Liver (tissue), 9 donors: ENCODE data around the gene CALCR. TPM values are rescaled to one million over a fixed set of nuclear protein-coding genes. Genes with fewer than 3 reads are reported as not detected.
A peak's percentile ranks its signal among the peaks of the same experiment; 100 is the strongest.

Source experiments
- DNase-seq: peaks from one replicate; pipeline ENCODE4 v3.0.0-alpha.2; 2017; ENCODE audit warnings: low spot score
- H3K27ac ChIP-seq, 2 donors: one replicate each; pipeline ENCODE4 v1.7.0; 2013; ENCODE audit warnings: inconsistent platforms in 2 of 2, low read length in 2 of 2, control low read depth in 1 of 2, low read depth in 1 of 2, mild to moderate bottlenecking in 1 of 2
- H3K27me3 ChIP-seq, 4 donors: one replicate each; pipeline versions ENCODE4 v1.6.1 to v1.7.0; 2013; ENCODE audit warnings: low read length in 3 of 4, inconsistent platforms in 1 of 4, mild to moderate bottlenecking in 1 of 4, moderate library complexity in 1 of 4; ENCODE audit not compliant: control insufficient read depth in 4 of 4, insufficient read depth in 4 of 4
- H3K36me3 ChIP-seq, 4 donors: one replicate each; pipeline versions ENCODE4 v1.6.1 to v1.7.0; 2013; ENCODE audit warnings: low read length in 3 of 4, mild to moderate bottlenecking in 3 of 4, low read depth in 1 of 4, moderate library complexity in 1 of 4; ENCODE audit not compliant: control insufficient read depth in 4 of 4, insufficient read depth in 3 of 4
- H3K4me1 ChIP-seq, 4 donors: one replicate each; pipeline versions ENCODE4 v1.6.1 to v1.7.0; 2013; ENCODE audit warnings: low read length in 3 of 4, mild to moderate bottlenecking in 3 of 4, moderate library complexity in 1 of 4; ENCODE audit not compliant: control insufficient read depth in 4 of 4, insufficient read depth in 4 of 4
- H3K4me3 ChIP-seq, 3 donors: one replicate each; pipeline versions ENCODE4 v1.6.1 to v1.7.0; 2013; ENCODE audit warnings: low read length in 3 of 3, control low read depth in 1 of 3, low read depth in 1 of 3, mild to moderate bottlenecking in 1 of 3
- H3K9ac ChIP-seq, 2 donors: one replicate each; pipeline ENCODE4 v1.7.0; 2013; ENCODE audit warnings: low read length in 2 of 2, mild to moderate bottlenecking in 2 of 2, moderate library complexity in 2 of 2, control low read depth in 1 of 2, low read depth in 1 of 2
- H3K9me3 ChIP-seq, 4 donors: one replicate each; pipeline versions ENCODE4 v1.6.1 to v1.7.0; 2013; ENCODE audit warnings: low read length in 3 of 4; ENCODE audit not compliant: control insufficient read depth in 4 of 4
- EGR1 ChIP-seq, 2 donors: IDR thresholded peaks; 2 replicates each; pipeline ENCODE4 v1.6.1; 2016 to 2018; ENCODE audit warnings: antibody characterized with exemption in 2 of 2, low read depth in 2 of 2
- FOXA2 ChIP-seq: IDR thresholded peaks from 2 replicates; pipeline ENCODE4 v1.6.1; 2016; ENCODE audit warnings: antibody characterized with exemption
- HNF4A ChIP-seq, 2 donors: conservative IDR thresholded peaks; 2 replicates each; pipeline ENCODE4 v1.6.1; 2016; ENCODE audit warnings: antibody characterized with exemption in 2 of 2, mild to moderate bottlenecking in 2 of 2
- HNF4G ChIP-seq: IDR thresholded peaks from 2 replicates; pipeline ENCODE4 v1.6.1; 2016; ENCODE audit warnings: antibody characterized with exemption
- NR2F2 ChIP-seq: IDR thresholded peaks from 2 replicates; pipeline ENCODE4 v1.6.1; 2016; ENCODE audit warnings: antibody characterized with exemption
- RAD21 ChIP-seq, 2 donors: IDR thresholded peaks; 2 replicates each; pipeline ENCODE4 v1.6.1; 2016; ENCODE audit warnings: antibody characterized with exemption in 2 of 2, mild to moderate bottlenecking in 2 of 2
- RXRA ChIP-seq, 2 donors: IDR thresholded peaks; 2 replicates each; pipeline ENCODE4 v1.6.1; 2017 to 2018; ENCODE audit warnings: antibody characterized with exemption in 2 of 2, mild to moderate bottlenecking in 1 of 2
- SP1 ChIP-seq: IDR thresholded peaks from 2 replicates; pipeline ENCODE4 v1.6.1; 2018; ENCODE audit warnings: antibody characterized with exemption, mild to moderate bottlenecking
- TAF1 ChIP-seq: conservative IDR thresholded peaks from 2 replicates; pipeline ENCODE4 v1.6.1; 2016; ENCODE audit warnings: antibody characterized with exemption, mild to moderate bottlenecking
- YY1 ChIP-seq: IDR thresholded peaks from 2 replicates; pipeline ENCODE4 v1.6.1; 2016; ENCODE audit warnings: antibody characterized with exemption, mild to moderate bottlenecking
- WGBS: extraction: QIAGEN DNeasy Blood & Tissue Kit; methylation state at CpG from one replicate; pipeline ENCODE4 v1.1.7; 2013; 5-methylcytosine and 5-hydroxymethylcytosine counted together
- polyA plus RNA-seq, 2 donors: library from polyadenylated mRNA; stranded (reverse) in 1 of 2; unstranded in 1 of 2; fragments of 200-250 nt in 1 of 2; fragments of >200 nt in 1 of 2; fragmentation: Nextera tagmentation in 1 of 2; extraction: Ambion mirVana in 1 of 2; gene quantifications; one replicate each; pipeline versions ENCODE4 v1.2.1 to v1.2.3, GENCODE V29; 2013 to 2015
- total RNA-seq, 2 donors: library from RNA; depleted of rRNA; stranded (reverse); fragments of >200 nt; gene quantifications; one replicate each; pipeline ENCODE4 v1.2.3, GENCODE V29; 2014
- TF ChIP-seq, protein P1 (sequence below): IDR thresholded peaks from 2 replicates; pipeline ENCODE4 v1.6.1; 2016; ENCODE audit warnings: antibody characterized with exemption, mild to moderate bottlenecking
- TF ChIP-seq, protein P2 (sequence below): IDR thresholded peaks from 2 replicates; pipeline ENCODE4 v1.6.1; 2016; ENCODE audit warnings: antibody characterized with exemption
- TF ChIP-seq, protein P3 (sequence below): IDR thresholded peaks from 2 replicates; pipeline ENCODE4 v1.6.1; 2016; ENCODE audit warnings: antibody characterized with exemption
- TF ChIP-seq, protein P4 (sequence below): IDR thresholded peaks from 2 replicates; pipeline ENCODE4 v1.6.1; 2016; ENCODE audit warnings: antibody characterized with exemption
- donor health status: healthy.
- donor health status: healthy.
- donor health status: healthy.
- donor health status: healthy.
- donor health status: healthy.

Gene CALCR
- total and polyA plus RNA-seq, 4 donors: 0.19 TPM; not detected in 3

DNA sequence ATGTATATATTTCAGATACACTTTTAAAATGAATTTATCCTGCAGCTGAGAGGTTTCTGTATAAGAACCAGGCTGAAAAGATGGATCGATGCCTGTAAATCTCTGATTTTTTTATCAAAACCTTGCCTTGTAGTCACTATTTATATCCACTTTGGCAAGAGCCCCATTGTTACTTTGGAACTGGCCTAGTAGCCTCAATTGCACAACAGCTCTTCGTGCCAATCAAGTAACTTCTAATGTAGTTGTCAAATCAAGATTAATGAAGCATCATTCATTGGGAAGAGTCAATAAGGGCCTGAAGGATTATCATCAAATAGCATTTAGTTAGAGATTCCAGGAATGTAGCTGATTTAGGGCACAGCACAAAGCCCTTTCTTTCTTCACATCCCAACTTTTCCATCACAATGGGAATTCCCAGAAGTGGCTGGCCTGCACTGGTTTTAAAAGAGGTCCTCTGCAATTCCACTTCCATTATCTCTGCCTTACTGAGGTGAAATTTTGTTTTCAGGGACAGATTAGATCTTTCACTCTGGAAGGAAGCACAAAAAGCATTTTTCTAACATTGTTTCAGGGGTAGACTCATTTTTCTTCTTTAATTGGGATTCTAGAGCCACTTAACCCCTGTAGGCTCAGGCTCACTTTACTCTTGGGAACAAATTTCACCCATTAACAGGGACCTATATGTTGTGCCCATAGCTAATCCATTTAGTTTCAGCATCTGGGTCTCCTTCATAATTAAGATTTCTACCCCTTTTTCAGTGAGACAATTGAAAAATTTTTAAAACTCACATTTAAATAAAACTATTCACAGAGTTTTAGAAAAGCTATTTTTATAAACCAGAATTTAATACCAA lies 97.8 kb downstream of the CALCR start:
- Histone ChIP-seq H3K27ac (no peak overlapping the region), H3K9ac (no peak overlapping the region), H3K27me3 (peaks cover 0 to 2% (median 0%) of the 10 kb centered on the region in 4 donors), H3K9me3 (no peaks in the 10 kb centered on the region), H3K4me3 (no peak overlapping the region), H3K36me3 (no peaks in the 10 kb centered on the region), H3K4me1 (no peaks in the 10 kb centered on the region)
- WGBS: 29% methylated on average over 2 of the region's 2 CpGs
- DNase-seq: no peak
- no peak for TF ChIP-seq FOXA2
- no peak for TF ChIP-seq RXRA (IDR thresholded peaks at IDR 0.05)
- TF ChIP-seq HNF4A (conservative IDR thresholded peaks at IDR 0.05): peak; percentile 55
- no peak for TF ChIP-seq SP1
- peak in 1 of 2 donors; percentile 5 for TF ChIP-seq RAD21 (IDR thresholded peaks at IDR 0.05)
- no peak for TF ChIP-seq TAF1
- TF ChIP-seq HNF4G: no peak

DNA sequence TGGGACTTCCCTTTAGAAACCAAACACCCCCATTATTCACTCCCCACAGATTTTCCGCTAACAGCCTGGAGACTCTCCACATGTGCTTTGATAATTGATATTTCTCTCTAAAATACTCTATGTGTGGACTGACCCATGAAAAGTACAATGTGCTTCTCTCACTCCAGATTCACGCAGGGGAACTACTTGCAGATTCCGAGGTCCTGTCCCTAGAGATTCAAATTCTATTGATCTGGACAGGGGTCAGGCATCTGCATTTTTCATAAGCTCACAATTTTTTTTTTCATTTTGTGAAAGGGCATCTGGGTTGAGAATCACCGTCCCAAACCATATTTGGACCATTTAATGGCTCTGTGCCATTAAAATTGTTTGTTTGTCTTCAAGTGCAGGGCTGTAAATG lies 98.7 kb downstream of the CALCR start:
- Histone ChIP-seq H3K27ac (no peak overlapping the region), H3K9me3 (no peaks in the 10 kb centered on the region), H3K27me3 (peaks cover 0 to 2% (median 0%) of the 10 kb centered on the region in 4 donors), H3K9ac (no peak overlapping the region), H3K4me1 (no peaks in the 10 kb centered on the region), H3K4me3 (no peak overlapping the region), H3K36me3 (no peaks in the 10 kb centered on the region)
- no peak for TF ChIP-seq RXRA (IDR thresholded peaks at IDR 0.05)
- TF ChIP-seq, protein P1, sequence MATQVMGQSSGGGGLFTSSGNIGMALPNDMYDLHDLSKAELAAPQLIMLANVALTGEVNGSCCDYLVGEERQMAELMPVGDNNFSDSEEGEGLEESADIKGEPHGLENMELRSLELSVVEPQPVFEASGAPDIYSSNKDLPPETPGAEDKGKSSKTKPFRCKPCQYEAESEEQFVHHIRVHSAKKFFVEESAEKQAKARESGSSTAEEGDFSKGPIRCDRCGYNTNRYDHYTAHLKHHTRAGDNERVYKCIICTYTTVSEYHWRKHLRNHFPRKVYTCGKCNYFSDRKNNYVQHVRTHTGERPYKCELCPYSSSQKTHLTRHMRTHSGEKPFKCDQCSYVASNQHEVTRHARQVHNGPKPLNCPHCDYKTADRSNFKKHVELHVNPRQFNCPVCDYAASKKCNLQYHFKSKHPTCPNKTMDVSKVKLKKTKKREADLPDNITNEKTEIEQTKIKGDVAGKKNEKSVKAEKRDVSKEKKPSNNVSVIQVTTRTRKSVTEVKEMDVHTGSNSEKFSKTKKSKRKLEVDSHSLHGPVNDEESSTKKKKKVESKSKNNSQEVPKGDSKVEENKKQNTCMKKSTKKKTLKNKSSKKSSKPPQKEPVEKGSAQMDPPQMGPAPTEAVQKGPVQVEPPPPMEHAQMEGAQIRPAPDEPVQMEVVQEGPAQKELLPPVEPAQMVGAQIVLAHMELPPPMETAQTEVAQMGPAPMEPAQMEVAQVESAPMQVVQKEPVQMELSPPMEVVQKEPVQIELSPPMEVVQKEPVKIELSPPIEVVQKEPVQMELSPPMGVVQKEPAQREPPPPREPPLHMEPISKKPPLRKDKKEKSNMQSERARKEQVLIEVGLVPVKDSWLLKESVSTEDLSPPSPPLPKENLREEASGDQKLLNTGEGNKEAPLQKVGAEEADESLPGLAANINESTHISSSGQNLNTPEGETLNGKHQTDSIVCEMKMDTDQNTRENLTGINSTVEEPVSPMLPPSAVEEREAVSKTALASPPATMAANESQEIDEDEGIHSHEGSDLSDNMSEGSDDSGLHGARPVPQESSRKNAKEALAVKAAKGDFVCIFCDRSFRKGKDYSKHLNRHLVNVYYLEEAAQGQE: no peak
- no peak for TF ChIP-seq RAD21 (IDR thresholded peaks at IDR 0.05)
- no peak for TF ChIP-seq YY1
- DNase-seq: no peak
- WGBS: 74% methylated on average over 4 of the region's 4 CpGs

DNA sequence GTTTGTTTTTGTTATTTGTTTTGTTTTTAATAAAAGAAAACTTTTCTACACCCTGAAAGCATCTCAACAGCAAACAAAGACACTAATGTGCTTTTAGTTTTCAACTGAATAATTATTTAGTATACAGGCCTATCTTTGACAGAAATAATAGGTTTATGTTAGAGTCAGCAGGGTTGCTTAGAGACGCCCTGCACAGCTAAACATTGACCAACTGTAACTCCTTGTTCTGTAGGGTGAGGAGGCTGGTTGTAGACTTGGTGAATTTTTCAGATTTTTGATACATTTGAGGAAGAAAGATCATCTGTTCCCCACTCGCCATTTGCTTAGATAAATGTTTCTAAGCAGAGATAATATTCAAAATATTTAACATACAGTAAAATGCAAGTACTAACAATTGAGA lies 103.1 kb downstream of the CALCR start:
- no peak overlapping the region for H3K9ac ChIP-seq
- no peak overlapping the region for H3K4me3 ChIP-seq
- no peaks in the 10 kb centered on the region for H3K36me3 ChIP-seq
- 78% methylated on average over 2 of the region's 2 CpGs for WGBS
- TF ChIP-seq, protein P2, sequence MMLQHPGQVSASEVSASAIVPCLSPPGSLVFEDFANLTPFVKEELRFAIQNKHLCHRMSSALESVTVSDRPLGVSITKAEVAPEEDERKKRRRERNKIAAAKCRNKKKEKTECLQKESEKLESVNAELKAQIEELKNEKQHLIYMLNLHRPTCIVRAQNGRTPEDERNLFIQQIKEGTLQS: no peak
- TF ChIP-seq TAF1 (no peak), FOXA2 (no peak), NR2F2 (no peak), SP1 (no peak), RXRA (IDR thresholded peaks at IDR 0.05) (no peak), RAD21 (IDR thresholded peaks at IDR 0.05) (no peak), EGR1 (IDR thresholded peaks at IDR 0.05; ENCODE audit: low read depth in 2 of 2) (no peak), HNF4A (conservative IDR thresholded peaks at IDR 0.05) (no peak), HNF4G (no peak), YY1 (no peak)
- TF ChIP-seq, protein P3, sequence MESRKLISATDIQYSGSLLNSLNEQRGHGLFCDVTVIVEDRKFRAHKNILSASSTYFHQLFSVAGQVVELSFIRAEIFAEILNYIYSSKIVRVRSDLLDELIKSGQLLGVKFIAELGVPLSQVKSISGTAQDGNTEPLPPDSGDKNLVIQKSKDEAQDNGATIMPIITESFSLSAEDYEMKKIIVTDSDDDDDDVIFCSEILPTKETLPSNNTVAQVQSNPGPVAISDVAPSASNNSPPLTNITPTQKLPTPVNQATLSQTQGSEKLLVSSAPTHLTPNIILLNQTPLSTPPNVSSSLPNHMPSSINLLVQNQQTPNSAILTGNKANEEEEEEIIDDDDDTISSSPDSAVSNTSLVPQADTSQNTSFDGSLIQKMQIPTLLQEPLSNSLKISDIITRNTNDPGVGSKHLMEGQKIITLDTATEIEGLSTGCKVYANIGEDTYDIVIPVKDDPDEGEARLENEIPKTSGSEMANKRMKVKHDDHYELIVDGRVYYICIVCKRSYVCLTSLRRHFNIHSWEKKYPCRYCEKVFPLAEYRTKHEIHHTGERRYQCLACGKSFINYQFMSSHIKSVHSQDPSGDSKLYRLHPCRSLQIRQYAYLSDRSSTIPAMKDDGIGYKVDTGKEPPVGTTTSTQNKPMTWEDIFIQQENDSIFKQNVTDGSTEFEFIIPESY: no peak
- TF ChIP-seq, protein P1: no peak
- TF ChIP-seq, protein P4, sequence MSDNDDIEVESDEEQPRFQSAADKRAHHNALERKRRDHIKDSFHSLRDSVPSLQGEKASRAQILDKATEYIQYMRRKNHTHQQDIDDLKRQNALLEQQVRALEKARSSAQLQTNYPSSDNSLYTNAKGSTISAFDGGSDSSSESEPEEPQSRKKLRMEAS: no peak
- H3K4me1 ChIP-seq: no peaks in the 10 kb centered on the region
- no peak overlapping the region for H3K27ac ChIP-seq
- no peak for DNase-seq
- H3K27me3 ChIP-seq: no peaks in the 10 kb centered on the region
- H3K9me3 ChIP-seq: no peaks in the 10 kb centered on the region
